HG03457 (cell line): ENCODE results near the gene PAQR5.
"Not testable (repeated sequence)": the region's sequence is repeated elsewhere in the genome, so short reads cannot be mapped to it uniquely, and the experiment has no call there.

Source experiments
- ATAC-seq: cut with Tn5 transposase; IDR thresholded peaks from one replicate; pipeline ENCODE4 v1.9.1; 2021; ENCODE audit warnings: moderate number of reproducible peaks; ENCODE audit not compliant: unreplicated experiment

Gene PAQR5, protein sequence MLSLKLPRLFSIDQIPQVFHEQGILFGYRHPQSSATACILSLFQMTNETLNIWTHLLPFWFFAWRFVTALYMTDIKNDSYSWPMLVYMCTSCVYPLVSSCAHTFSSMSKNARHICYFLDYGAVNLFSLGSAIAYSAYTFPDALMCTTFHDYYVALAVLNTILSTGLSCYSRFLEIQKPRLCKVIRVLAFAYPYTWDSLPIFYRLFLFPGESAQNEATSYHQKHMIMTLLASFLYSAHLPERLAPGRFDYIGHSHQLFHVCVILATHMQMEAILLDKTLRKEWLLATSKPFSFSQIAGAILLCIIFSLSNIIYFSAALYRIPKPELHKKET

DNA sequence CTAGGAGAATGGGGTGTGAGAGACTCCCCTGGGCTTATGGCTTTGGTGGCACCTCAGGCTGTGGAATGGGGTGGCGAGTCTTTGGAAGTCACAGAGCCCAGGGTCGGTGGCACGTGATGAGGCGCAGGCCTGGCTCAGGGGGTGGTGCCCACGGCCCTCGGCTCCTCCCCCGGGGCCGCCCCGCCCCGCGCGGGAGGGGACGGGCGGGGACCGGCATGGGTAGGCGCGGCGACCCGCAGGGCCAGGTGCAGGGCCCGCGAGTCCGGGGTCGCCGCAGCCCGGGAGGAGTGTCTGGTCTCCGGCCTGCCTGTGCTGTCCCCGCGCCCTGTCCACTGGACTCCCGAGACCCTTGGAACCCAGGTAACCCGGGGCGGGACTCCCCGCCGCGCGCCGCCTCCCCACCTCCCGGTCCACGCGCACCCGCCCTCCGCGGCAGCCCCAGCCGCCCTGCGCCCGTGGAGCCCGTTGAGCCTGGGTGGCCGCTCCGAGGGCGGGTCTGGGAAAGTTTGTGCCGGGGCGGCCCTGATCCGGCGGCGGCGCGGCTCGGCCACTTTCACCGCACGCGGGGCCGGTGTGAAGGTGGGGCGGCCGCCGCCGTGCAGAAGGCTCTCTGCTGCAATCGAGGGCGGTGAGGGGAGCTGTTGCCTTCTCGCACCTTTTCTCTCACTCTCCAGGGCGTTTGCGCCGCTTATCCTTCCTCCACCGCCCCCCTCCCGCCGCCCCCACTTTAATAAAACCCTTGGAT is at the start of gene PAQR5:
Gene PAQR5, plus strand, starts transcription at position 216 of the 745 bp plus-strand sequence. CDS start 61,169 bp downstream, outside the sequence.
- ATAC-seq: no peak

DNA sequence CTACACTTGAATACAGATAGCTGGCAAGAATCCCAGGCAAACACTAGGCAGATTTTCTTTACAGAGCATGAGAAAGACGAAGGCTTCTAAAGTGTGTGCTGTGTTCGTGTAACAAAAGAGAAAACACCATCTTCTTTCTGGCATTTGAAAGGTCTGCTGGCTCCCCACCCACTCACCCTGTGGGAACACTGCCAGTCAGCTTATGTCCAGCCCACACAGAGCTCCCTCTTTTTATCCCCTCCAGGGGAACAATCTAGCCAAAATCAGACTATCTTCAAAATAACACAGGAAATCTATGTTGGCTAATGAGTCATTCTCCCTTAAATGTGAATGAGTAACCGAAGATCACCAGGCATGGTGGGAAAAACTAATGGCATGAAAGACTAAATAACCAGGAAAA is 45.6 kb upstream of the PAQR5 start:
- no peak for ATAC-seq

DNA sequence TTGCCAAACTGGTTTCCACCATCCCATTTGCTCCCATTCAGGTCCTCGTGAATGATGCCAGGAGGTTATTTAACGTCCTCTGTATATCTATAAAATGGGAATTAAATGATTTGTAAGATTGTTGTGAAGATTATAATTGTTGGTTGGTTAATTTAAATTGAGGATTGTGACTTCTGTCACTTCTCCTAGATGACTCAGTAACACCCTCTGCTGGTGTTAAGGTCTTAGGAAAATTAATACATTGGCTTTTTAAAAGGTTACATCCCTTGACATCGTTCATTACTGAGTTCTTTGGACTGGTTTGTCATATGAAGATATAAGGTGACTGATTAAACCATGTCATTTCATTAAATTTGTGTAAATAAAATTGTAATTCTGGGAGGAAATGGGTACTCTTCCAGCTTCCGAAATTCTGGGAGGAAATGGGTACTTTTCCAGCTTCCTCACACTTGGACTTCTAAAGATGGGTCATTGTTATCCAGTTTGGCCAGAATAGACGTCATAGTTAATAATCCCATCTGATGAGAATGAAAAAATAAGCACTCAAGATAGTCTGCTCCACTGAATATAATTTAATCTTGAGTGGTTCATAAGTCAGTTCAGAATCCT is 33.3 kb upstream of the PAQR5 start:
- ATAC-seq: no peak

DNA sequence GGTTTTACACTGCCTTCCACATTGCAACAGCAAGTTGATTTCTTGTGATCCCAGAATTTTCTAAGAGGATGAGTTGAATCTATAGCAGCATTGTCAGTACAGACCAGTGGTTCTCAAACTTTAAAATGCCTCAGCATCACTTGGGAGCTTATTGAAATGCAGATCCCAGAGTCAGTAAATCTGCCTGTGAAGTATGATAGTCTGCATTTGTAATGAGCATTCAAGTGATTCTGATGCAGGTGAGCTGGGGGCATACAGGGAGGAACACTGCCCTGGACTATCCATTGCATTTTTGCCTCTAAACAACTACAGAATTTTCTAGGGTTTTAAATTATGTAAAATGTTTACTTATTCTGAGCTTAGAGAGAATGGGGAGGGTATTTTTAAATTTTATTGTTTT is 27.5 kb upstream of the PAQR5 start:
- ATAC-seq: no peak

DNA sequence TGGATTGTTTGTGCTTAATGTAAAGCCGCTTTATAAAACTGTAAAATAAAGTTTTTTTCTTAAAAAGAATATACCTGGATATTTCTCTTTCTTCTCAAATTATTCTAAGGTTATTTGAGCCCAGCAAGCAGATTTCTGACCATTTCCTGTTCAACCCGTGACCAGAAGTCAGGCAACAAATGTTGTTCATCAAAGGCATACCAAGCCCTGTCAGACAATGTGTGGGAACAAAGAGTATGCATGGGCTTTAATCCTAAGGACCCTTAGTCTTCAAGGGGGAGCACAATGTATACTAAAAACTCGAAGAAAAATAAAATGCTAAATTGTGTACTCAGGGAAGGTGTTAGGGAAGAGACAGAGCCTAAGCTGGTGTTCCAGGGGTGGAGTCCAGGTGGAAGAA is 26.6 kb upstream of the PAQR5 start:
- no peak for ATAC-seq

DNA sequence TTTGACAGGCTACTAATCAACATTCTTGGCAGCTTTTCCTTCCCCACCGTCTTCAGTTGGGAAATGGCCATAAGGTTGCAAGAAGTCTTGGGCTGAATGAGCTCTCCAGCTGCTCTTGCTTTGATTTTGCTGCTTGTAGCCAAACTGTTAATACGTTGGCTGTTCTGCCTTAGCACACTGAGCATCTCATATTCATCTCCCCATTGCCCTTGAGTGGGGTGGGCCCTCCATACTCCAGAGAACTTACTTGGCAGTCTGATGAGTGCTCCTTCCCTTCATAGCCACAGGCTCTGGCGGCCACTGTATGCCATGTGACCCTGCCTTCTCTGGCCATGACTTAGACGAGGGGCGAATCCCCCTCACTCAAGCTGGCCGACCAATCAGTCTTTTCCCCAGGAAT is 25.8 kb upstream of the PAQR5 start:
- no peak for ATAC-seq

DNA sequence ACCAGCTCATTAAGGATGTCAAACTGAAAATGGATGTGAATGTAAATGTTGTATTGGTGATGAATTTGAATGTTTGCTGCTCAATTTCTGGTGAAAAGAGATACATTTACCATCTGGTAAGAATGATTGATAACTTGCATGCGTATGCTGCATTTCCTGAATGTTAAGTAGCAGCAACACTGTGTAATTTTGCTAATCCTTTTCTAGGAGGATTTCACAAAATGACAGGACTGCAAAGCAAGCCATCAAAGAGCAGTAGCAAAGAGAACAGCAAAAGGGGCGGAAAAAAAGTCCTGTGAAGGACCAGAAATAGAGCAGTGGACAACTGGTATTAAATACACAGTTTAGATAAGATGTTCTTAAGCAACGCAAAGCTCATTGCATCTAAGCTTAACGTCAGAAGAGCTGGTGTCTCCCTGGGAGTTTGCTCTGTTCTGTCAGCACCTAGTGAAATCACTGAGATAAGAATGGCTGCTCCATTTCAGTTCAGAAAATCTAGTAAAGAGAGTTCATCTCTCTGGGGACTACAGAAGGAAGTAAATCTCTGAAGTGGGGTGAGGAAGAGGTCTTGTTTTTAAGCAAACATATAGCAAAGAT is 23.5 kb upstream of the PAQR5 start:
- no peak for ATAC-seq

DNA sequence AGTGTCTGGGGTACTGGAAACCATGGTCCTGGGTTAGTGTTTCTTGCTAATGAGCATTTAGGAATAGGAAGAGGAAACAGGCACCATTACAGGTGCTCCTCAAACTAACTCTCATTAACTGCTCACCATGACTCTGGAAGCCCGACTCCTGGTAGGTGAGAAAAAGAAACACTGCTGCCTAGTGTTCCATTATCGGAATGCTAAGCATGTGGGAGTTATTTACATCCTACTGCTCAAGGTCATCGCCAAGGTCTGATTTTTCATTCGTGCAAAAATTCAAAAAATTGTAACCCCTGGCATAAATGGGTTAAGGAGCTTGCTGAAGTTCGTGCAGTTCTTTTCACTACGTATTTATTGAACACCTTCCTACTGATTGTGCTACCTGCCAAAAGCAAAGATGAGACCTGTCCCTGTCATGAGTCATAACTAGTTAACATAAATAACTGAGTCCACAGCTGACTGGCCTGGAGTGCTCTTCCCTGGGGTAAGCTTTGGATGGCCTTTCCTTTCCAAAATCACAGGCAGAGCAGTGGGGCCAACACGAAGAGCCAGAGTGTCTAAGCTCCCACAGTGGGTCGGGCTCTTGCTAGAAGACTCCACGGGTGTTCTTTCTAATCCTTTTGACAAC is 22.7 kb upstream of the PAQR5 start:
- no peak for ATAC-seq

DNA sequence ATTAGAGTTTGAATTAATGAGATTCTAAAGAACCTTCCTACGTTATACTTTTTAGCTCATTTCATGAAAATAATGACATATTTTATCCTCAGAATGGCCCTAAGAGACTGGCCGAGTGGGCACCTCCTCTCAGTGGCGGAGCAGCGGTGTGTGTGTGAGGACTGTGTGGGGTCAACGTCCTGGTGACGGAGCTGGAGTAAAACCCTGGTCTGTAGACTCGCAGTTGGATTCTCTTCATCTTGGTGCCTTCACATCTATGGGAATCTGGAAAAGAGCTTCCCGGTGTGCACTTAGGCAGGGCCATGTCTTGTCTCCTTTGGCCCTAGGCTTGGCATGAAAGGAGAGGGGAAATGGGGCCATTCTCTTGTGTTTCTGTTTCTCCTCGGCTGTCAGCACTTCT is 21.4 kb upstream of the PAQR5 start:
- no peak for ATAC-seq

DNA sequence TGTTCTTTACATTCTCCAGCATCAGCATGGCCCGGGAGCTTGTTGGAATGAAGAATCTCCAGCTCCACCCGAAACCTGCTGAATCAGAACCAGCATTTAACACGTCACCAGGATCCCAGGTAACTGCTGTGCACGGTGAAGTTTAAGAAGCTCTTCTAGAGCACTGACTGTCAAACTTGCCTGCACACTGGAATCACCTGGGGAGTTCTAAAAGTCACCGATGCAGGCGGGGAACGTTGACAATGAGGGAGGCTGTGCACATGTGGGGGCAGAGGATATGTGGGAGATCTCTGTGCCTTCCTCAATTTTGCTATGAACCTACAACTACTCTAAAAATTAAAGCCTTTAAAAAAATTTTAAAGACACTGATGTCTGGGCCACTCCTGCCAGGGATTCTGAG is 19.1 kb upstream of the PAQR5 start:
- no peak for ATAC-seq

DNA sequence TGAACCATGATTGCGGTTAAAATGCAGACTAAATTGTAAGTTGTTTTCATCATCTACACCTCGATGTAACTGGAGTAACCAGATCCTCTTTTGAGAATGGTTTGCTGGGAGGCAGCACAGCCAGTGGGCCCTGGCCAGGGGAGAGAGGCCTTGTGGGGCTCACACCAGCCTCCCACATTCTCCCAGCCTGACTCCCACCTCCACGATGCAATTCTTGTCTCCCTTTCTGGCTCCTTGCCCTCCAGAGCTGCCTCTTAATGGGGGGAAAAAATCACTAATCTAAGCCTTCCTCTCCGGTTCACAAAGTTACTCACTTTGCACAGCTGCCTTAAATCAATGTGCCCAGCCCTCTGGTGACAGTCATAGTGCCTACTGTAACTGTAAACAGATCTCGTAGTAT is 17.9 kb upstream of the PAQR5 start:
- ATAC-seq: no peak

DNA sequence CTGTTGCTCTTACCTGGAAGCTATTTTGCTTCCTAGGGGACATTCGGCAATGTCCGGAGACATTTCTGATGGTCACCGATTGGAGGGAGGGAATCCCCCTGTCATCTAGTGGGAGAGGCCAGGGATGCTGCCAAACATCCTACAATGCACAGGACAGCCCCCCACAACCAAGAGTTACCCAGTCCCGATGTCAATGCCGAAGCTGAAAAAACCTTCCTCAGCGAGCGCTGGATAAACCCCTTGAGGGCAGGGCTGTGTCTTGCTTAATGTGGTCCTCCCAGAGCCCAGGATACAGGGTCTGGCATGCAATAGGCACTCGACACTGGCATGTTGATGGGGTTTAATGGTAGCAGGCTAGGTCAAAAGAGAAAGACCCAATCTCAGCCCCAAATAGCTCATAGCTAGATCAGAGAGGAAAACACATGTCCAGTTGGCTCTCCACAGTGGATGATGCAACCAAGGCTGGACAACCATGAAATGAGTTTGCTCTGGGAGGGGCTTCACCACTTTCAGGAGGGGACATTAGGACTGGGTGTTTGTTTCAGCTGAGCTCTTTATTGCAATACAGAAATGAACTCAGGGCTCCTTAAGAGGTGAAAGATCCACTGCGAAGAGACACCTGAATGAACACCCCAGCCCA is 16.5 kb upstream of the PAQR5 start:
- ATAC-seq: no peak

DNA sequence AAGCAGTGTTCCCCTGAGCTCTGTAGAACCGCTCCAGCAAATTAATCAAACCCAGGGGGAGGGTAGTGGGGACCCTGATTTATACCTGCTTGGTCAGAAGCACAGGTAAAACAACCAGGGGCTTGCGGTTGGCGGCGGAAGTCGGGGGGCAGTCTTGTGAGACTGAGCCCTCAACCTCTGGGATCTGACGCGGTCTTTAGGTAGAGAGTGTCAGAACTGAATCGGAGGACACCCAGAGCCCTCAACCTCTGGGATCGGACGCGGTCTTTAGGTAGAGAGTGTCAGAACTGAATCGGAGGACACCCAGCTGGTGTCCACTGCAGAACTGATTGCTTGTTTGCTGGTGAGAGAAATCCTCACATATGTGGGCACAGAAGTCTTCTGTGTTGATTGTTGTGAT is 12.9 kb upstream of the PAQR5 start:
- no peak for ATAC-seq

DNA sequence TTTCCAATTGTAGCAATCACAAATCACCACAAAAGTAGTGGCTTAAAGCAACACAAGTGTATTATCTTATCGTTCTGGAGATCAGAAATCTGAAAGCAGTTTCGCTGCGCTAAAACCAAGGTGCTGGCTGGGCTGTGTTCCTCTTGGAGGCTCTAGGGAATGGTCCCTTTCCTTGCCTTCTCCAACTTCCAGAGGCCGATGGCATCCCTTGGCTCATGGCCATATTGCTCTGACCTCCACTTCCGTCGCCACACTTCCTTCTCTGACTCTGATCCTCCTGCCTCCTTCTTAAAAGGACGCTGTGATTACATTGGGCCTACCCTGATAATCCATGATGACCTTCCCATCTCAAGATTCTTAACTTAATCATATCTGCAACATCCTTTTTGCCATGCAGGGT is 10.7 kb upstream of the PAQR5 start:
- ATAC-seq: no peak

DNA sequence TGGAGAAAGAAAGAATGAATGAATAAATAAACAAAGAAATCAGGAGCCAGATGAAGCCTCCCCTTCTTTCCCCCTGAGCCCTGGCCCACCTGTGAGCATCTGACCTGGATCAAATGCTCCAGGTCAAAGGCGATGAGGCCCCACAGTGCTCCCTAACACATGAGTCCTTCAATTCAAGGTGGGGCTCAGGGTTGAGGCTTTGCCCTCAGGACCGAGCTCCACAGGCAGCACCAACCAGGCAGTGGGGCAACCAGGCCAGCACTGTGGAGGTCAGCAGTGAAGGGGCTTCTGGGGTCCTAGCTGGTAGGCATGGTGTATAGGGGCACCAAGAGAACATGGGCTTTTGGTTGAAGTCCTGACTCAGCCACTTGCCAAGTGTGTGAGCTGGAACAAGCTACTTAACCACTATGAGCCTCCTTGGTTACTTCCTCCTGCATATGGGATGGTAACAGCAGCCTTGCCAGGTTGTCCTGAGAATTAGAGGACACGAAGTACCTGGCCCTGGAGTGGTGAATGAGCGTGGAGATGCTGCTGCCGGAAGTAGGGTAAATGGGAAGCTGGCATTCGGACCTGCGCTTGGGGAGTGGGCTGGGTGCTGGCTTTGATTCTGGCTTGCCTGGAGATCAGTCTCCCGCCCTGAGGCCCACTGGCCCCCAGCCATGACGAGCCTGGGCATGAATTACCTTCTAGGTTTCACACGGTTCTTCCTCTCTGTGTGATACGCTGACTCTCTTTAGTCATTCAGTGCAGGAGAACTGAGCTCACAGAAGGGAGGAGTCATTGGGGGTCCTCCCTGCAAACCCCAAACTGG is 10.0 kb upstream of the PAQR5 start:
- ATAC-seq: no peak

DNA sequence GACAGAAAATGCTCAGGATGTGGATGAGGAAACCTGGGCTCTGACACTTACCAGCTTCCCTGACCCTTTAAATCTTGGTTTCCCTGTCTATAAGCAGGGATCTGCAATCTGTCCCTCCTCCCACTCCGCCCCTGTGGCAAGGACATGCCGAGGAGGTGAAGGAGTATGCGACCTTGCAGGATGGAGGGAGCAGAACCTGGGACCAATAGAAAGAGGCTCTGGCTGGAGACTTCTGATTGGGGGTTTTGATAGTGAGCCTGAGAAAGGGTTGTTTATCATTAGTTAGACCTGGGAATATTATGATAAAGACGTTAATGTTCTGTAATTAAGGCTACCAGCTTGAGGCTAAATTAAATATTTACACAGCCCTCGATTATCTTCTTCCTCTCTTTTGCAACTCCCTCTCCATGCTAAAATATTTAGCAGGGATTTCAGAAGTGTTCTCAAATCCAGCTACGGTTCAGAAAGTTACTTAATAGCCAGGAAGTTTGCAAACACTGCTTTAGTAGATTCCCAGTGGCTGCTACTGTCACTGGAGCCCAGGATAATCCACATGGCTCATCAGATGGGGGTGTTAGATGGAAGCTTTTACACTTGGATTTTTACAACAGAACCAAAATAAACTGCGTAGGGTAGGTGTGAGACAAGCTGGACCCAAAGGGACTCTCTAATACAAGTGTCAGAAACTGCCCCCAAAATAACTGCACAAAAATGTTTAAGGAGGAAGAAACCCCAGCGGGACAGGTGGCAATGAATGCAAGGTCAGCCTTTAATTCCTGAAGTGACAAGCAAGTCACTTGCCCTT is 9.2 kb upstream of the PAQR5 start:
- ATAC-seq: no peak

DNA sequence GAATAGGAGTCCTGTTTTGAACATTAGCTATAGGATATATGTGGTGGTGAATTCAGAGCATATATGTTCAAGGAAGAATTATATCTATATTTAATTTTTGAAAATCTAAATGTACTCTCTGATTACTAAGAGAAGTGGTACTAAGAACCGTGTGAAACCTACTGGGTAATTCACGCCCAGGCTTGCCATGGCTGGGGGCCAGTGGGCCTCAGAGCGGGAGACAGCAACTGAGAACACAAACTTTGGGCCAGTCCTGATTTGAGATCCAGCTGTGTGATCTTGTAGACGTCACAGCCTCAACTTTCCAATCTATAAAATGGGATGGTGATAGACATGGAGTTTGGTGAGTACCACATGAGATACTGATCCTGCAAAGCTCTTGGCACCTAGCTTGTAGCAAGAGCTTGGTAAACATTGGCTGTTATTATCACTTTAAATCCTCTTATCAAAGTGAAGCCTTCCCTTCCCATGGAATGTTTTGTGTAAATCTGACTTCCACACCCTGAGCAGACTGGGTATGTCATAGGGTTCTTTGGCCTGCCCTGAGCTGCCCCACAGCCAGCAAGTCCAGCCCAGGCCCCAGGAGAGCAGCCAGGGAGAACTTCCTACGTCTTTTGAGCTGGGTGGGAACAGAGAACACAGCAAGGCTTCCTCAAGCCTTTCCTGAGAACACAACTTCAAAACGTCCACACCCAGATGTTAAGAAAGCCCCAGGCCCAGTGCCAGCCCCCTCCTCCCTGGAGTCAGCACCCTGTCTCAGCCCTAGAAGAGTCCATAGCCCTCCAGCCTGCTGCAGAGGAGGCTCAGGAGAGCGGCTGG is 8.2 kb upstream of the PAQR5 start:
- no peak for ATAC-seq

DNA sequence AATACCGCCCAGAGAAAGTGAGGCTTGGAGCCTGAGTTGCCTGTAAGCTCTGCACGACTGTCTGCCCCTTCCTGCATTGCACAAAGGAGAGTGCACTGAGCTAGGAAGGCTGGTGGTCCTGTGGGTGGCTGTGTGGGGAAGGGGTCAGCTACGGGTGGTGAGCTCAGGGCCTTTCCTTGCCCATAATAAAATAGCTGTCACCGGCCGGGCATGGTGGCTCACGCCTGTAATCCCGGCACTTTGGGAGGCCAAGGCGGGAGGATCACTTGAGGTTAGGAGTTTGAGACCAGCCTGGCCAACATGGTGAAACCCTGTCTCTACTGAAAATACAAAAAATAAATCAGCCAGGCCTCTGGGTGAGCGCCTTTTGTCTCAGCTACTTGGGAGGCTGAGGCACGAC is 7.1 kb upstream of the PAQR5 start:
- not testable (repeated sequence) for ATAC-seq
